ENCODE results near the gene NABP1.

GRCh38 chr2:191691898-191692297, 14.0 kb downstream of the NABP1 start:
- TF ChIP-seq CTCF (conservative IDR thresholded peaks at IDR 0.05) (no peak), ZFX (IDR thresholded peaks at IDR 0.05) (no peak)

All from C4-2B (cell line).